Mesothelial cell of epicardium (in vitro differentiated cells): ENCODE results near the gene OSBPL5. TPM values are rescaled to one million over a fixed set of nuclear protein-coding genes. Genes with fewer than 3 reads are reported as not detected.
A peak's percentile ranks its signal among the peaks of the same experiment; 100 is the strongest.

Experiments used
- DNase-seq, 2 experiments: peaks; one replicate each; pipeline ENCODE4 v3.0.0; 2021; ENCODE audit warnings: low spot score in 2 of 2; ENCODE audit not compliant: unreplicated experiment in 2 of 2
- H3K27ac Mint-ChIP-seq: 2 replicates; pipeline ENCODE4 v1.8.0; 2021; ENCODE audit warnings: mixed read lengths
- H3K27me3 Mint-ChIP-seq: 2 replicates; pipeline ENCODE4 v1.8.0; 2021; ENCODE audit warnings: low read depth, mixed read lengths
- H3K36me3 Mint-ChIP-seq: 2 replicates; pipeline ENCODE4 v1.8.0; 2021; ENCODE audit warnings: mixed read lengths
- H3K4me1 Mint-ChIP-seq: 2 replicates; pipeline ENCODE4 v1.8.0; 2021; ENCODE audit warnings: mixed read lengths
- H3K4me3 Mint-ChIP-seq: 2 replicates; pipeline ENCODE4 v1.8.0; 2021; ENCODE audit warnings: mild to moderate bottlenecking, moderate library complexity, mixed read lengths
- H3K9me3 Mint-ChIP-seq: 2 replicates; pipeline ENCODE4 v1.8.0; 2021; ENCODE audit warnings: mixed read lengths
- total RNA-seq: library from RNA; stranded (reverse); gene quantifications from 3 replicates; pipeline ENCODE4 v1.2.1, GENCODE V29; 2021
- TF ChIP-seq, protein P1 (sequence below): fragments of 200-600 bp; sonication (generic); IDR thresholded peaks from one replicate; pipeline ENCODE4 v1.5.0; 2021; ENCODE audit warnings: antibody characterized with exemption; ENCODE audit not compliant: unreplicated experiment

OSBPL5 gene
- total RNA-seq, 1 donor from 2014 or later: 37.1 TPM

DNA sequence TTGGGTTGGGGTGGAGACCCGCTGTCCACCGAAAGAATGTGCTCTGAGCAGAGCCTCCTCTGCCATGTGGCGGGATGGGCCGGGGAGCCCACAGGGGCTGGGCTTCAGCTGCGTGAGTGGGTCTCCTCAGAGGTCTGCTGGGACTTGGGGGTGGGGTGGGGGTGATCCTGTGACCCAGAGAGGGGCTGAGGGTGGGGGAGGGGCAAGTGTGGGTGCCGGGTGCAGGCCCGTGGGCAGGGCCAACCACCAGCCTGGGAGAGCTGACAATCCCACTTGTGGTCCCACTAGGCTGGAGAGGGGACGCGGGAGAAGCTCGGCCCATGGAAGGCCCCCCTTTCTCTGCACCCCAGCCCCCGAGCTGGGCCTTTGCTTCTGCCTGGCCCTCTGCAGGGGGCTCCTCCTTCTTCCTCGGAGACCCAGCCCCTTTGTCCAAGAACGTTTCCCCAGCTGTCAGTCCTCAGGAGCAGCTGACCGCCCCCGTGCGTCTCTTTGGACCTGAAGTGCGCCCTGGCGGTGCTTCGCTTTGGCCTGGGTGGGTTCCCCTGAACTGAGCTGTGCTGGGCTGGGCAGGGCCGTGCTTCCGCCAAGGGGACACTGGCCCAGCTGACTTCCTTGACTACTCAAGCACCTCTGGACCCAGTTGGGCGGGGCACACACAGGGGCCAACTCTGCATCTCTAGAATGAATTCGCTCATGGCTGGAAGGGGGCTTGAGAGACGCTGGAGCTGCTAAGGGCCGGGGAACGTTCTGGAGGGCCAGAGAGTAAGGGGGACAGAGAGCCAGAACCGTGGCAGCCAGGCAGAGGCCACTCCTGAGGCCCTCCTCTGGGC lies 30.2 kb downstream of the OSBPL5 start:
- Mint-ChIP-seq H3K4me1 (peaks cover 1% of the 10 kb centered on the region), H3K27me3 (no peaks in the 10 kb centered on the region), H3K4me3 (no peak overlapping the region), H3K36me3 (no peaks in the 10 kb centered on the region), H3K9me3 (no peaks in the 10 kb centered on the region), H3K27ac (no peak overlapping the region)
- TF ChIP-seq, protein P1, sequence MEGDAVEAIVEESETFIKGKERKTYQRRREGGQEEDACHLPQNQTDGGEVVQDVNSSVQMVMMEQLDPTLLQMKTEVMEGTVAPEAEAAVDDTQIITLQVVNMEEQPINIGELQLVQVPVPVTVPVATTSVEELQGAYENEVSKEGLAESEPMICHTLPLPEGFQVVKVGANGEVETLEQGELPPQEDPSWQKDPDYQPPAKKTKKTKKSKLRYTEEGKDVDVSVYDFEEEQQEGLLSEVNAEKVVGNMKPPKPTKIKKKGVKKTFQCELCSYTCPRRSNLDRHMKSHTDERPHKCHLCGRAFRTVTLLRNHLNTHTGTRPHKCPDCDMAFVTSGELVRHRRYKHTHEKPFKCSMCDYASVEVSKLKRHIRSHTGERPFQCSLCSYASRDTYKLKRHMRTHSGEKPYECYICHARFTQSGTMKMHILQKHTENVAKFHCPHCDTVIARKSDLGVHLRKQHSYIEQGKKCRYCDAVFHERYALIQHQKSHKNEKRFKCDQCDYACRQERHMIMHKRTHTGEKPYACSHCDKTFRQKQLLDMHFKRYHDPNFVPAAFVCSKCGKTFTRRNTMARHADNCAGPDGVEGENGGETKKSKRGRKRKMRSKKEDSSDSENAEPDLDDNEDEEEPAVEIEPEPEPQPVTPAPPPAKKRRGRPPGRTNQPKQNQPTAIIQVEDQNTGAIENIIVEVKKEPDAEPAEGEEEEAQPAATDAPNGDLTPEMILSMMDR: no peak
- peak in 1 of 2 experiments; percentile 16 for DNase-seq

DNA sequence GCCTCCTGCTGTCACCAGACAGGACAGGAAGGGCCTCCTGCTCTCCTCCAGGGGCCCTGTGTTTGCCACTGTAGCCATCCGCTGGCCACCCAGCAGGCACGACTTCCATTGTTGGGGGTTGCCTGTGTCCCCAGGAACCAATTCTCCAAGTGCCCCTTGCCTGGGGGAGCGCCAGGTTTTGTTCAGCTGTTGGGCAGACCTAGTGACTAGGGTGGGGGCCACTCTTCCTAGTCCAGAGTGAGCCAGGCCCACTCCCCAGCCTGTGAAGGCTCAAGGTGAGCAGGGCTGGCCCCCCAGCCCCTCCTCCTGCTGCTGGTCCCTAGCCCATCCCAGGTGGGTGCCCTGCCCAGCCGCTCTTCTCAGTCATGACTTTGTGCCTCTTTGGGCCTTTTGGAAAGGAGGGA lies 30.9 kb downstream of the OSBPL5 start:
- H3K4me1 Mint-ChIP-seq: peaks cover 1% of the 10 kb centered on the region
- H3K36me3 Mint-ChIP-seq: no peaks in the 10 kb centered on the region
- H3K27me3 Mint-ChIP-seq: no peaks in the 10 kb centered on the region
- no peak overlapping the region for H3K4me3 Mint-ChIP-seq
- DNase-seq: no peak
- TF ChIP-seq, protein P1: no peak
- H3K9me3 Mint-ChIP-seq: no peaks in the 10 kb centered on the region
- H3K27ac Mint-ChIP-seq: no peak overlapping the region

DNA sequence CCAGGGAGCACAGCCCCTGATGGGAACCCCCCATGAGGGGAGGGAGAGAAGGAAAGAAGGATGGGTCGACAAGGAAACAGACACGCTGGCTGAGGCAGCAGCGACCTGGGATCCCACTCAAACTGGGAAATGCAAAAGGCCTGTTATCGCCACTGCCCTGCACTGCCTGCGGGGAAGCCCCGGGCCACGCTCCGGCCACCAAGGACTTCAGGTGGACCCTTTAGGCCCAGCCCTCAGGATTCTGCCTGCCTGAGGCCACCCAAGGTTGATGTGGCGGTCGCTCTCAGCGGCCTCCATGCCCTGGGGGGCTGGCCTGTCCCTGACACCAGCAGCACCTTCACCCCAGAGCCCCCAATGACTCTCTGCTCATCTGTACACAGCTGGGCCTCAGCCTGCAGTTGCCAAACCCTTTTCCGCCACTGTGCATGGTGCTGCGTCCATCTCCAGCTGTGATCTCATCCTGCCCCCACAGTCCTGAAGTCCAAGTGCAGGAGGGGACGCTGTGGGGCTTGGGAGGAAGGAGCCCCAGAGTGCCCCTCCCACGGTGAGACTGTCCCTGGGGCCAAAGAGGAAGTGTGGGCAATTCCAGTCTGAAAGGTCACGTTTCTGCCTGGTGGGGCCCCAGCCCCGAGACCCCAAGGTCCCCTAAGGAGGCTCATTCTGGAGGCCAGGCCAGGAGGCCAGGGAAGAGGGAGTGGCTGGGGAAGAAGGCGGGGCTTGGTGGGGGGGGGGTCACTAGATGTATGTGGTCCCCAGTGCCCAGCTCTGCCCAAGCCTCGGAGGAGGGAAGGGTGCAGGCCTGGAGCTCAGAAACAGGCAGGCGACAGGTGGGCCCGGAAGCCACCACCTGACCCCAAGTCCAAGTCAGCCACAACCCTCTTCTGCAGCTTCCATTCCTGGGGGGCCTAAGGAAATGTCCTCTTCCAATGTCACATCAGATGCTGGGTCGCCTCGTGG lies 31.6 kb downstream of the OSBPL5 start:
- Mint-ChIP-seq H3K4me3 (no peak overlapping the region), H3K36me3 (no peaks in the 10 kb centered on the region), H3K27ac (no peak overlapping the region), H3K9me3 (no peaks in the 10 kb centered on the region), H3K27me3 (no peaks in the 10 kb centered on the region), H3K4me1 (no peaks in the 10 kb centered on the region)
- TF ChIP-seq, protein P1: no peak
- DNase-seq: peak in 1 of 2 experiments; percentile 13

DNA sequence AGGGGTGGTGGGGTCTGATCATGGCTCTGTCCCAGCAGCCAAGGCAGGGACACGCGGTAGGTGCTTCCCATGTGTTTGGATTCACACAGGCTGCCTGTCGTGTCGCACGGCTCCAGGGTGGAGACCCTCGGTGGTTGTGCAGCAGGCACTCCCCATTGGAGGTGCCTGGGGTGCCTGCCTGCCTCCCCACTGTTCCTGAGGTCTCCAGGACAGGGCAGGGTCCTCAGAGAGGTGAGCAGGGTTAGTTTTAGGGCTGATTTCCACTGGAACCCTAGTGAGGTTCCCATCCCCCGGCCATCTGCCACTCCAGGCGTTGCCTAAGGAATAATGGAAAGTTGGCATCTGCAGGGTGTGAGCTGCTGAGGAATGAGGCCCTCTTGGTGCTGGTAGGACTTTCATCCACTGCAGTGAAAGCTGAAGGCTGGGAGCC lies 32.3 kb downstream of the OSBPL5 start:
- no peak overlapping the region for H3K4me3 Mint-ChIP-seq
- H3K36me3 Mint-ChIP-seq: no peaks in the 10 kb centered on the region
- TF ChIP-seq, protein P1: no peak
- no peaks in the 10 kb centered on the region for H3K9me3 Mint-ChIP-seq
- H3K4me1 Mint-ChIP-seq: no peaks in the 10 kb centered on the region
- H3K27me3 Mint-ChIP-seq: no peaks in the 10 kb centered on the region
- no peak overlapping the region for H3K27ac Mint-ChIP-seq
- DNase-seq: peak in 1 of 2 experiments; percentile 14

DNA sequence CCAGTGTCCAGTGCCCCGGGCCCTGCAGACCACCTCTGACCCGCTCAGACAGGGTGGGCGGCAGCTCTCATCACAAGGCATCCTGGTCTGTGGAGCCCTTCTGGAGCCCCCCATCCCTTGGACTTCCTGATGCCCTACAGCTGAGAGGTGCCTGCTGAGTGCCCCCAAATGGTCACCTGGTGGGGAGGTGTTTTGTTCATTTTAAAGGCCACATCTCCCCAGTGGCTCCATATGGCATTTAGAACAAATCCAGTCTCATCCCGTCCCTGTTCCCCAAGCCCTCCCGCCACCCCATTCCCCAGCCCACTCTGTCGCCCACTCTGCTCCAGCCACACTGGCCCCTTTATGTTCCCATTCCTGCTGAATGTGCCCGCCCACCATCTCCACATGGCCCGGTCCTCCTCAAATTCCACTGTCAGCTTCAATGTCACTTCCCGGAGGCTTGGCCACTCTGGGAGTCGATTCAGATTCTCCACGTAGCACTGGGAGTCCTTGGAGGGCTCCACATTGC lies 32.8 kb downstream of the OSBPL5 start:
- DNase-seq: no peak
- Mint-ChIP-seq H3K4me1 (no peaks in the 10 kb centered on the region), H3K27ac (no peak overlapping the region), H3K9me3 (no peaks in the 10 kb centered on the region), H3K36me3 (no peaks in the 10 kb centered on the region), H3K27me3 (no peaks in the 10 kb centered on the region), H3K4me3 (no peak overlapping the region)
- TF ChIP-seq, protein P1: no peak
